DND-41 (cell line): ENCODE data around the gene MAMDC2.

ENCODE experiments used
- ATAC-seq: fragments of 200-7000 bp; cut with Tn5 transposase; 3 replicates; pipeline ENCODE4 v1.9.1; 2021; ENCODE audit warnings: low read depth; ENCODE audit not compliant: insufficient read depth
- DNase-seq: peaks from one replicate; pipeline ENCODE4 v3.0.0-alpha.2; 2020
- H2AFZ ChIP-seq: 2 replicates; pipeline ENCODE4 v1.6.0; 2012; ENCODE audit warnings: low read depth, low read length
- H3K27ac ChIP-seq: 2 replicates; pipeline ENCODE4 v1.5.1; 2012; ENCODE audit warnings: low read length, inconsistent platforms
- H3K27me3 ChIP-seq: fragments of 200-600 bp; sonication (generic); 2 replicates; pipeline ENCODE4 v1.6.0; 2012; ENCODE audit warnings: low read length, mild to moderate bottlenecking, inconsistent platforms; ENCODE audit not compliant: insufficient read depth, poor library complexity
- H3K36me3 ChIP-seq: 2 replicates; pipeline ENCODE4 v1.5.1; 2012; ENCODE audit warnings: low read length, inconsistent platforms; ENCODE audit not compliant: insufficient read depth
- H3K4me1 ChIP-seq: 2 replicates; pipeline ENCODE4 v1.5.1; 2012; ENCODE audit warnings: mild to moderate bottlenecking, low read length; ENCODE audit not compliant: insufficient read depth
- H3K4me2 ChIP-seq: 2 replicates; pipeline ENCODE4 v1.6.0; 2012; ENCODE audit warnings: mild to moderate bottlenecking, moderate library complexity, low read length, inconsistent platforms; ENCODE audit not compliant: insufficient read depth
- H3K4me3 ChIP-seq, 2 experiments: fragments of 200-600 bp in 1 of 2; shearing (Covaris generic) in 1 of 2; 2 replicates each; pipeline ENCODE4 v1.5.1; 2012 to 2016; ENCODE audit warnings: inconsistent platforms in 2 of 2, low read length in 2 of 2, mild to moderate bottlenecking in 2 of 2, low read depth in 1 of 2, moderate library complexity in 1 of 2
- H3K79me2 ChIP-seq: 2 replicates; pipeline ENCODE4 v1.6.0; 2012; ENCODE audit warnings: low read length, inconsistent platforms; ENCODE audit not compliant: insufficient read depth
- H3K9ac ChIP-seq: 2 replicates; pipeline ENCODE4 v1.6.0; 2012; ENCODE audit warnings: low read depth, mild to moderate bottlenecking, inconsistent platforms, low read length, moderate library complexity
- H3K9me3 ChIP-seq: 2 replicates; pipeline ENCODE4 v1.5.1; 2012; ENCODE audit warnings: low read length, moderate library complexity, mild to moderate bottlenecking, inconsistent platforms; ENCODE audit not compliant: insufficient read depth, severe bottlenecking
- H4K20me1 ChIP-seq: 2 replicates; pipeline ENCODE4 v1.6.0; 2012; ENCODE audit warnings: low read length; ENCODE audit not compliant: insufficient read depth
- CTCF ChIP-seq: IDR thresholded peaks from 2 replicates; pipeline ENCODE4 v1.5.1; 2012; ENCODE audit warnings: borderline replicate concordance, low read length, moderate library complexity, mild to moderate bottlenecking; ENCODE audit not compliant: poor library complexity, severe bottlenecking; ENCODE audit errors: extremely low read depth
- EZH2 ChIP-seq: IDR thresholded peaks from 3 replicates; pipeline ENCODE4 v1.6.1; 2012; ENCODE audit warnings: borderline replicate concordance, low read depth, mild to moderate bottlenecking, moderate library complexity, low read length, inconsistent platforms; ENCODE audit not compliant: severe bottlenecking

MAMDC2 gene

GRCh38 chr9:70076678-70077077, 33.0 kb downstream of the MAMDC2 start:
- Histone ChIP-seq H3K4me2 (no peak overlapping the region), H3K27ac (no peak overlapping the region), H3K9ac (no peak overlapping the region), H3K79me2 (no peaks in the 10 kb centered on the region), H3K36me3 (no peaks in the 10 kb centered on the region), H3K4me1 (no peaks in the 10 kb centered on the region), H4K20me1 (no peaks in the 10 kb centered on the region), H2AFZ (no peak overlapping the region), H3K27me3 (no peaks in the 10 kb centered on the region), H3K9me3 (no peaks in the 10 kb centered on the region), H3K4me3 (no peak overlapping the region)
- no peak for TF ChIP-seq EZH2
- TF ChIP-seq CTCF: no peak
- no peak for ATAC-seq
- DNase-seq: no peak

- no peaks in the 10 kb centered on the region for H3K4me1 ChIP-seq
- H4K20me1 ChIP-seq: no peaks in the 10 kb centered on the region
- no peaks in the 10 kb centered on the region for H3K9me3 ChIP-seq
- no peak overlapping the region for H2AFZ ChIP-seq
- H3K9ac ChIP-seq: no peak overlapping the region
- no peak for TF ChIP-seq EZH2
- no peak for TF ChIP-seq CTCF
- no peaks in the 10 kb centered on the region for H3K79me2 ChIP-seq
- H3K27ac ChIP-seq: no peak overlapping the region
- H3K36me3 ChIP-seq: no peaks in the 10 kb centered on the region
- H3K4me2 ChIP-seq: no peak overlapping the region
- no peak overlapping the region for H3K4me3 ChIP-seq
- DNase-seq (no peak), ATAC-seq (no peak)
- no peaks in the 10 kb centered on the region for H3K27me3 ChIP-seq
Observed at GRCh38 chr9:70079417-70080037, 35.9 kb downstream of the MAMDC2 start.

GRCh38 chr9:70080481-70081119, 37.0 kb downstream of the MAMDC2 start:
- DNase-seq (no peak), ATAC-seq (no peak)
- no peak overlapping the region for H2AFZ ChIP-seq
- H3K4me3 ChIP-seq: no peak overlapping the region
- no peak overlapping the region for H3K9ac ChIP-seq
- no peak for TF ChIP-seq EZH2
- no peak for TF ChIP-seq CTCF
- no peaks in the 10 kb centered on the region for H3K9me3 ChIP-seq
- no peaks in the 10 kb centered on the region for H3K4me1 ChIP-seq
- no peaks in the 10 kb centered on the region for H3K27me3 ChIP-seq
- H3K36me3 ChIP-seq: no peaks in the 10 kb centered on the region
- no peak overlapping the region for H3K27ac ChIP-seq
- no peak overlapping the region for H3K4me2 ChIP-seq
- no peaks in the 10 kb centered on the region for H4K20me1 ChIP-seq
- no peaks in the 10 kb centered on the region for H3K79me2 ChIP-seq
